Loucy (cell line): ENCODE data around the gene VSIG10L2.

Source experiments
- H2AFZ ChIP-seq: fragments of 200-600 bp; sonication (generic); 2 replicates; pipeline ENCODE4 v1.6.0; 2016; ENCODE audit warnings: antibody characterized with exemption, mild to moderate bottlenecking, low read length, moderate library complexity
- H3F3A ChIP-seq: fragments of 200-600 bp; 2 replicates; pipeline ENCODE4 v1.6.0; 2016; ENCODE audit warnings: antibody characterized with exemption, low read depth, mild to moderate bottlenecking
- H3K27me3 ChIP-seq: fragments of 200-600 bp; sonication (generic); 2 replicates; pipeline ENCODE4 v1.6.1; 2014; ENCODE audit warnings: low read length, mild to moderate bottlenecking; ENCODE audit not compliant: insufficient read depth, poor library complexity, severe bottlenecking
- H3K36me3 ChIP-seq: fragments of 200-600 bp; sonication (generic); 2 replicates; pipeline ENCODE4 v1.6.1; 2016; ENCODE audit warnings: low read length; ENCODE audit not compliant: insufficient read depth
- H3K4me1 ChIP-seq: fragments of 200-600 bp; sonication (generic); 2 replicates; pipeline ENCODE4 v1.5.1; 2014; ENCODE audit warnings: low read length, mild to moderate bottlenecking; ENCODE audit not compliant: insufficient read depth, poor library complexity, severe bottlenecking
- H3K4me2 ChIP-seq: fragments of 200-600 bp; sonication (generic); 2 replicates; pipeline ENCODE4 v1.6.0; 2014; ENCODE audit warnings: antibody characterized with exemption, low read length, low read depth, mild to moderate bottlenecking; ENCODE audit not compliant: poor library complexity, severe bottlenecking
- H3K4me3 ChIP-seq: fragments of 200-600 bp; sonication (generic); 2 replicates; pipeline ENCODE4 v1.5.1; 2014; ENCODE audit warnings: low read length, mild to moderate bottlenecking, mixed read lengths; ENCODE audit not compliant: poor library complexity, severe bottlenecking
- H3K79me2 ChIP-seq: fragments of 200-600 bp; sonication (generic); 2 replicates; pipeline ENCODE4 v1.6.1; 2014; ENCODE audit warnings: low read length; ENCODE audit not compliant: insufficient read depth
- H3K9ac ChIP-seq: fragments of 200-600 bp; sonication (generic); 2 replicates; pipeline ENCODE4 v1.6.0; 2014; ENCODE audit warnings: mild to moderate bottlenecking, low read depth, low read length, moderate library complexity; ENCODE audit not compliant: poor library complexity, severe bottlenecking
- H3K9me2 ChIP-seq: fragments of 200-600 bp; sonication (generic); replicated peaks from 2 replicates; pipeline ENCODE4 v1.6.1; 2016; ENCODE audit warnings: low read depth, low read length, mixed read lengths
- H3K9me3 ChIP-seq: fragments of 200-600 bp; sonication (generic); 2 replicates; pipeline ENCODE4 v1.6.1; 2014; ENCODE audit warnings: mild to moderate bottlenecking, antibody characterized with exemption, low read length, low read depth; ENCODE audit not compliant: insufficient read depth
- H4K20me1 ChIP-seq: fragments of 200-600 bp; sonication (generic); 2 replicates; pipeline ENCODE4 v1.6.0; 2014; ENCODE audit warnings: antibody characterized with exemption, low read length, mild to moderate bottlenecking; ENCODE audit not compliant: insufficient read depth, poor library complexity, severe bottlenecking
- EZH2phosphoT487 ChIP-seq: fragments of 200-600 bp; IDR thresholded peaks from 2 replicates; pipeline ENCODE4 v1.6.1; 2018; ENCODE audit warnings: antibody characterized with exemption, mild to moderate bottlenecking, moderate library complexity, borderline replicate concordance
- TF ChIP-seq, protein P1 (sequence below): fragments of 200-600 bp; sonication (generic); conservative IDR thresholded peaks from 2 replicates; pipeline ENCODE4 v1.5.1; 2014; ENCODE audit warnings: mild to moderate bottlenecking, antibody characterized with exemption, low read length

The VSIG10L2 gene

DNA sequence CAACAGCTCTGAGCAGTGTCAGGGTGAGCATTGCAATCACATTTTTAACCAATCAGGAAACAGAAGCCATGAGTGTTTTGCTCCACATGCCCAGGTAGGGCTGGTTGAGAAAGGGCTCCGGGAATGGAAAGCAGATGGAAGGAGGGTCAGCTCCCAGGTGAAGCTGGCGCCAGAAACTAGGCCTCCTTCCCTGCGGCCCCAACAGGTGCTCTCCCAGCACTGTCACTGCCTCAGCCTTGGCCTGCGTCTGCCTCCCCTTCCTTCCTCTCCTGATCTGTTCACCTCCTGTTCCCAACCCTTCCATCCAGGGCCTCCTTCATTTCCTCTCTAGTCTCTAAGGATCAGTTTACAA is 4.6 kb upstream of the VSIG10L2 start:
- Histone ChIP-seq H4K20me1 (no peaks in the 10 kb centered on the region), H2AFZ (no peak overlapping the region), H3K9me3 (no peaks in the 10 kb centered on the region), H3K4me2 (no peak overlapping the region), H3K79me2 (no peaks in the 10 kb centered on the region), H3K36me3 (no peaks in the 10 kb centered on the region), H3F3A (no peaks in the 10 kb centered on the region), H3K4me1 (no peaks in the 10 kb centered on the region), H3K9ac (no peak overlapping the region), H3K27me3 (peaks cover 8% of the 10 kb centered on the region), H3K4me3 (no peak overlapping the region), H3K9me2 (no peaks in the 10 kb centered on the region)
- TF ChIP-seq, protein P1, sequence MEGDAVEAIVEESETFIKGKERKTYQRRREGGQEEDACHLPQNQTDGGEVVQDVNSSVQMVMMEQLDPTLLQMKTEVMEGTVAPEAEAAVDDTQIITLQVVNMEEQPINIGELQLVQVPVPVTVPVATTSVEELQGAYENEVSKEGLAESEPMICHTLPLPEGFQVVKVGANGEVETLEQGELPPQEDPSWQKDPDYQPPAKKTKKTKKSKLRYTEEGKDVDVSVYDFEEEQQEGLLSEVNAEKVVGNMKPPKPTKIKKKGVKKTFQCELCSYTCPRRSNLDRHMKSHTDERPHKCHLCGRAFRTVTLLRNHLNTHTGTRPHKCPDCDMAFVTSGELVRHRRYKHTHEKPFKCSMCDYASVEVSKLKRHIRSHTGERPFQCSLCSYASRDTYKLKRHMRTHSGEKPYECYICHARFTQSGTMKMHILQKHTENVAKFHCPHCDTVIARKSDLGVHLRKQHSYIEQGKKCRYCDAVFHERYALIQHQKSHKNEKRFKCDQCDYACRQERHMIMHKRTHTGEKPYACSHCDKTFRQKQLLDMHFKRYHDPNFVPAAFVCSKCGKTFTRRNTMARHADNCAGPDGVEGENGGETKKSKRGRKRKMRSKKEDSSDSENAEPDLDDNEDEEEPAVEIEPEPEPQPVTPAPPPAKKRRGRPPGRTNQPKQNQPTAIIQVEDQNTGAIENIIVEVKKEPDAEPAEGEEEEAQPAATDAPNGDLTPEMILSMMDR, result no peak
- no peak for TF ChIP-seq EZH2phosphoT487

DNA sequence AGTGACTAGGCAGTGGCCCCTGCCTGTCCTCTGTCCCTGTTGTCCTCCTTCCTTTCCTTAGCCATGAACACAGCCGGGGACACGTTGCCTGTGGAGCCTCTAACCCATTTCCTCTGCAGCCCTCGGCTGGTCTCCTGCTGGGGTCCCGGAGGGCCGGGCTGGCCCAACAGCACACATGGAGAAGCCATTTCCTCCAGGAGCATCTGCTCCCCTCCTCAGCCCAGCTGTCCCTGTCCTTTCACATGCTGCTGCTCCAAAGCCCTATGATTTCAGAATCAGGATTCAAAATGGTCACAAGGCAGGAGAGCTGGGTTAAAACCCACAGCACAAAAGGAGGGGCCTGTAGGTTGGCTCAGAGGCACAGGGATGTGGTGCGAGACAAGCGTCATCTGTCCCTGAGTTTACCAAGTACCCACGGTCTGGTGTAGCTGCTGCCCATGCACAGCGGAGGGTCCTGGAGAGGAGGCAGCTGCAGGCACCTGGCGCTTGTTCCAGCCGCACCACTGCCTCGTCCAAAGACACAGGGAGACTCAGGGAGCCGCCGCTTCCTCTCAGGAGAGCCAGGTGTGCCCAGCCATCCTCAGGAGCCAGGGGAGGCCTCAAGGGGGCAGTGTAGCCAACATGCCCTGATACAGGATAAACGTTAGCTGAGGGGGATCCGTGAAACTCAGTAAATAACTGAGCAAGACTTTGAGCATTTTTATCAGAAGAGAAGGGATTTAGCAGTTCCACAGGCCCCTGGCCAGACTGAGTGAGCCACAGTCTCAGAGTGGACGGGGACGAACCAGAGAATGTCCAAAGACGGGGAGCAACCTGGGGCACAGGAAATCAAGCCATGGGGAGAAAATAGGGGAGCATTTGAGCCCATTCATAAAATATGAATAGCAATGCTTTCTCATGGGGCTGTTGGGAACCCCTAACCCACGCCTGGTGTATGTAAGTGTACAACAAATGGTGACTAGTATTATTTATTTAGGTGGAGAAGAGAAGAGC is 3.9 kb upstream of the VSIG10L2 start:
- Histone ChIP-seq H3K4me2 (no peak overlapping the region), H3K79me2 (no peaks in the 10 kb centered on the region), H3K4me3 (no peak overlapping the region), H3K36me3 (no peaks in the 10 kb centered on the region), H3K27me3 (peaks cover 2% of the 10 kb centered on the region), H2AFZ (peak overlapping the region; percentile 67), H3K9ac (no peak overlapping the region), H3F3A (no peaks in the 10 kb centered on the region), H3K9me2 (no peaks in the 10 kb centered on the region), H4K20me1 (no peaks in the 10 kb centered on the region), H3K4me1 (no peaks in the 10 kb centered on the region), H3K9me3 (no peaks in the 10 kb centered on the region)
- TF ChIP-seq EZH2phosphoT487, result no peak
- TF ChIP-seq, protein P1, result peak; percentile 83

DNA sequence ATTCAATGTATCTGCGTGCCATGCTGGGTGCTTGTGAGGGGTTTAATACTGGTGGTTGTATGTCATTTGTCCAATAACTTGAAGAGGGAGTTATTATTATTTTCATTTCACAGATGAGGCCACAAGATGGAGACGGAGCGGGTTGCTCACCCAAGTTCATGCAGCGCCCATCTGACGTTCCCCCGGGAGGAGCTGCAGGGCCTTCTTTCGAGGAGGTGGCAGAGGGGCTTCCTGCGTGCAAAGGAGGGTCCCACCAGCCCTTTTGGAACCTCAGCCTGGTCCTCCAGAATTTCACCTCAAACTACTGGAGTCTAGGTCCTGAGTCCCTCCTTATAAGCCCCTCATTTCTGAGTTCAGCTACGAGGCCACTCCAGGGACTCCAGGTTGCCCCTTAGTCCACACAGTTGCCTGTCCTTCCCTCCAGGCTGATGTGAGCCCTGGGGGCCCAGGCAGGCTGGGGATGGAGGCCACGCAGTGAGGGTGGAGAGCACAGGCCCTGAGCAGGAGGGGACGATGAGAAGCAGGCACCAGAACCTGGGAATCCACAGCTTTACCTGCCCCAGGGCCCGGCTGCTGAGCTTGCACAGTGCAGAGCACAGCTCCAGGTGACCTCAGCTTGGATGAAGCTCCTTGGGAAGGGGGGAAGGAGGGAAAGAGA is 2.9 kb upstream of the VSIG10L2 start:
- H4K20me1 ChIP-seq, result no peaks in the 10 kb centered on the region
- no peaks in the 10 kb centered on the region for H3K9me2 ChIP-seq
- H3K9me3 ChIP-seq, result no peaks in the 10 kb centered on the region
- TF ChIP-seq EZH2phosphoT487, result no peak
- TF ChIP-seq, protein P1, result no peak
- no peaks in the 10 kb centered on the region for H3K27me3 ChIP-seq
- no peaks in the 10 kb centered on the region for H3F3A ChIP-seq
- no peaks in the 10 kb centered on the region for H3K36me3 ChIP-seq
- no peaks in the 10 kb centered on the region for H3K4me1 ChIP-seq
- H3K4me2 ChIP-seq, result no peak overlapping the region
- H2AFZ ChIP-seq, result peak overlapping the region; percentile 67; the same call in 1 of the 2 replicates
- no peaks in the 10 kb centered on the region for H3K79me2 ChIP-seq
- no peak overlapping the region for H3K4me3 ChIP-seq
- H3K9ac ChIP-seq, result no peak overlapping the region
